Fibroblast of the aortic adventitia (primary cell): ENCODE measurements around the gene ST8SIA6. TPM values are rescaled to one million over a fixed set of nuclear protein-coding genes. Genes with fewer than 3 reads are reported as not detected.
"Not testable (repeated sequence)": the region's sequence is repeated elsewhere in the genome, so short reads cannot be mapped to it uniquely, and the experiment has no call there.

ENCODE experiments used
- DNase-seq: peaks from one replicate; pipeline ENCODE4 v3.0.0-alpha.2; 2010; ENCODE audit warnings: low read depth
- H3K4me3 ChIP-seq: 2 replicates; pipeline ENCODE4 v1.5.1; 2011; ENCODE audit warnings: low read depth, mild to moderate bottlenecking, control low read depth, low read length, moderate library complexity
- CTCF ChIP-seq: IDR thresholded peaks from 2 replicates; pipeline ENCODE4 v1.5.1; 2011; ENCODE audit warnings: mild to moderate bottlenecking, low read length, control low read depth, inconsistent platforms; ENCODE audit not compliant: insufficient read depth
- total RNA-seq: library from RNA; depleted of rRNA; stranded (reverse); fragments of >200 nt; gene quantifications from 2 replicates; pipeline ENCODE4 v1.2.3, GENCODE V29; 2012; ENCODE audit warnings: low replicate concordance

The ST8SIA6 gene
- total RNA-seq = 0.09 TPM in 1 of 2 replicates, not detected in the other

GRCh38 chr10:17454161-17455014 lies at the start of gene ST8SIA6:
TSS of gene ST8SIA6 (minus strand) at chr10:17454595. CDS start at chr10:17454255, 340 bp downstream.
- peak; percentile 23 for DNase-seq
- no peak for TF ChIP-seq CTCF
- peak within 1 kb of the TSS; percentile 54 for H3K4me3 ChIP-seq

GRCh38 chr10:17503795-17504194 lies 49.4 kb upstream of the ST8SIA6 start:
- H3K4me3 ChIP-seq = no peak overlapping the region
- DNase-seq = no peak

DNA sequence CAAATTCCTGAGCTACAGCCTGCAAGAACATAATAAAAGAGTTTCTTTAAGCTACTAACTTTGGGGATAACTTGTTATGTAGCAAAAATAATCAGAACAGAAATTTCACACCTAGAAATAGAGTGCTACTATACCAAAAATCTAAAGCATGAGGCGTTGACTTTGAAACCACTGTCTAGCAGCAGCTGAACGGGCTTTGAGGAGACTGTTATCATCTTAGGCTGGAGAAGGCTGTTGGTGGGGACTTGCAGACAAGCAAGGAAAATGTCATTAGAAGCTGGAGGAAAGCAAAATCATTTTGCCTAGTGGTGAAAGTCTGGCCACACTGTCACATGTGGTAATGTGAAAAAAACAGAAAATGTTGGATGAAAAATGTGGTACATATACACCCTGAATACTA lies 48.4 kb upstream of the ST8SIA6 start:
- DNase-seq = no peak
- no peak overlapping the region for H3K4me3 ChIP-seq
- no peak for TF ChIP-seq CTCF

More at GRCh38 chr10:17503795-17504194, 49.4 kb upstream of the ST8SIA6 start:
- no peak for TF ChIP-seq CTCF

DNA sequence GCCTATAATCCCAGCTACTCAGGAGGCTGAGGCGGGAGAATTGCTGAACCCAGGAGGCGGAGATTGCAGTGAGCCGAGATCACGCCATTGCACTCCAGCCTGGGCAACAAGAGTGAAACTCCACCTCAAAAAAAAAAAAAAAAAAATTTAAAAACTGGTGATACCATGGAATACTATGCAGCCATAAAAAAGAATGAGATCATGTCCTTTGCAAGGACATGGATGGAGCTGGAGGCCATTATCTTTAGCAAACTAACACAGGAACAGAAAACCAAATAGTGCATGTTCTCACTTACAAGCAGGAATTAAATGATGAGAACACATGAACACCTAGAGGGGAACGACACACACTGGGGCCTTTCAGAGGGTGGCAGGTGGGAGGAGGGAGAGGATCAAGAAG lies 44.6 kb upstream of the ST8SIA6 start:
- not testable (repeated sequence) for H3K4me3 ChIP-seq, DNase-seq

GRCh38 chr10:17497446-17498030 lies 43.1 kb upstream of the ST8SIA6 start:
- no peak for DNase-seq

DNA sequence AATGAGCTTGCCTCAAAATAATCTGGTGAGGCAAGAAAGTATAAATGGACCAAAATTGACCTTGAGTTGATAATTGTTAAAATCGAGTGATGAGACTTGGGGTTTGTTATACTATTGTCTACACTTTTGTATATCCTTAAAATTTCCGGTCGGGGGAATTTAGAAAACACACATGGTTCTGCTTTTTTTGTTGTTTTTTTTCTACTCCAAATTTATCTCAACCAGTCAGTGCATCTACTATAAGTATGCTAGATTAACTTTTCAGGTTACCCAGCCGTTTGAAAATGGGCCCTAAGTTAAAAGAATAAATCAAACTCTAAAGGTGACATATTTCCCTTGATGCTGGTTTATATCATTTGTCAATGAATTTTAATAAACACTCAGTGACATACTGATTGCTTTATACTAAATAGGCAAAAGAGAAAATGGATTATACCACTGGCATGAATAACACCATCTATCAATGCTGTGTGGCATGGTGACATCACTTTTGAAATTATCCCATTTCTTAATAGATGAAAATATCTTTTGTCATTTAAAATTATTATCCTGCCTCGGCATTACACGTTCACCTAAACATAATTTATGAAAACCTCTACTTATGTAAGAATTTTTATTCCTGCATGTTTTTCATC lies 40.3 kb upstream of the ST8SIA6 start:
- DNase-seq = no peak
- no peak overlapping the region for H3K4me3 ChIP-seq
- TF ChIP-seq CTCF = no peak

More at GRCh38 chr10:17497446-17498030, 43.1 kb upstream of the ST8SIA6 start:
- TF ChIP-seq CTCF = no peak
- H3K4me3 ChIP-seq = no peak overlapping the region

DNA sequence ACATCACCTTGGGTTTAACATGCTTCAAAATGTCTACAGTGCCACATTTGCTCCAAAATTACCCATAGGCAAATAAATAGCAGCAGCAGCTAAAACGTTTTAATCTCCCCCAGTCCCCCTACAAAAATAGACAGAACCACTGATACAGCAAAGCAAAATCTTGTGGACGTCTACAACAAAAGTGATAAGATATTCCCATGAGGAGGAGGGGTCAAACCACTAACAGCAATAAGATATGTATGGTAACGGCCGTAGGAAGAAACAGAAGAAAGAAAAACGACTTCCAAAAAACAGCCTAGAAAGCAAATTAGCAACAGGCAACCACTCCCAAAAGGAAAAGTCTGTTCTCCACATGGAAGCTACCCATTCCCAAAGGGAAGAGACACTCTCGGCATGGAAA lies 34.5 kb upstream of the ST8SIA6 start:
- DNase-seq = peak; percentile 7

More for the DNA sequence above, 34.5 kb upstream of the ST8SIA6 start:
- H3K4me3 ChIP-seq = no peak overlapping the region
- no peak for TF ChIP-seq CTCF
